ENCODE measurements around the gene DMD. TPM values are rescaled to one million over a fixed set of nuclear protein-coding genes. Genes with fewer than 3 reads are reported as not detected.

The DMD gene
- total and polyA plus RNA-seq, 4 donors = 3.9 to 73.8 (median 11.2) TPM

- Histone ChIP-seq H3K4me1 (ENCODE audit: control insufficient read depth in 5 of 5, insufficient read depth in 5 of 5, low read length in 5 of 5) (peaks cover 0 to 3% (median 0%) of the 10 kb centered on the region in 5 donors), H3K9ac (ENCODE audit: insufficient read depth in 1 of 2, low read length in 2 of 2) (no peak overlapping the region), H3K36me3 (ENCODE audit: control insufficient read depth in 4 of 4, insufficient read depth in 4 of 4, low read length in 4 of 4) (no peaks in the 10 kb centered on the region), H3K27me3 (ENCODE audit: control insufficient read depth in 3 of 3, insufficient read depth in 3 of 3, low read length in 2 of 3) (peaks cover 0 to 5% (median 0%) of the 10 kb centered on the region in 3 donors), H3K27ac (ENCODE audit: low read depth in 1 of 2, low read length in 1 of 2) (no peak overlapping the region), H3K9me3 (ENCODE audit: control insufficient read depth in 4 of 4, insufficient read depth in 3 of 4, low read length in 3 of 4) (no peaks in the 10 kb centered on the region), H3K4me3 (no peak overlapping the region)
- ATAC-seq (ENCODE audit: insufficient read depth, low FRiP score) = no peak
- TF ChIP-seq CTCF (IDR thresholded peaks at IDR 0.05; ENCODE audit: control extremely low read depth, extremely low read depth) = no peak
- WGBS, 2 donors = 55 to 73% methylated on average over 4 of the region's 4 CpGs
- DNase-seq = no peak
Observed at GRCh38 chrX:31287861-31288260, 1923.5 kb downstream of the DMD start.

- no peak for TF ChIP-seq CTCF (IDR thresholded peaks at IDR 0.05; ENCODE audit: control extremely low read depth, extremely low read depth)
- no peak overlapping the region for H3K9ac ChIP-seq (ENCODE audit: insufficient read depth in 1 of 2, low read length in 2 of 2)
Observed at GRCh38 chrX:31280580-31280979, 1930.8 kb downstream of the DMD start.

GRCh38 chrX:31279359-31279758 lies 1932.0 kb downstream of the DMD start:
- no peak for ATAC-seq (ENCODE audit: insufficient read depth, low FRiP score)
- Histone ChIP-seq H3K4me3 (no peak overlapping the region), H3K4me1 (ENCODE audit: control insufficient read depth in 5 of 5, insufficient read depth in 5 of 5, low read length in 5 of 5) (no peaks in the 10 kb centered on the region), H3K27me3 (ENCODE audit: control insufficient read depth in 3 of 3, insufficient read depth in 3 of 3, low read length in 2 of 3) (peaks cover 0 to 7% (median 0%) of the 10 kb centered on the region in 3 donors), H3K36me3 (ENCODE audit: control insufficient read depth in 4 of 4, insufficient read depth in 4 of 4, low read length in 4 of 4) (no peaks in the 10 kb centered on the region), H3K9me3 (ENCODE audit: control insufficient read depth in 4 of 4, insufficient read depth in 3 of 4, low read length in 3 of 4) (no peaks in the 10 kb centered on the region), H3K9ac (ENCODE audit: insufficient read depth in 1 of 2, low read length in 2 of 2) (no peak overlapping the region), H3K27ac (ENCODE audit: low read depth in 1 of 2, low read length in 1 of 2) (no peak overlapping the region)
- WGBS, 2 donors = 82 to 97% methylated on average over 2 of the region's 2 CpGs
- no peak for DNase-seq
- TF ChIP-seq CTCF (IDR thresholded peaks at IDR 0.05; ENCODE audit: control extremely low read depth, extremely low read depth) = no peak

More at GRCh38 chrX:31280580-31280979, 1930.8 kb downstream of the DMD start:
- H3K27me3 ChIP-seq (ENCODE audit: control insufficient read depth in 3 of 3, insufficient read depth in 3 of 3, low read length in 2 of 3) = peaks cover 0 to 7% (median 0%) of the 10 kb centered on the region in 3 donors
- no peaks in the 10 kb centered on the region for H3K36me3 ChIP-seq (ENCODE audit: control insufficient read depth in 4 of 4, insufficient read depth in 4 of 4, low read length in 4 of 4)
- H3K27ac ChIP-seq (ENCODE audit: low read depth in 1 of 2, low read length in 1 of 2) = no peak overlapping the region
- no peak for DNase-seq
- 64 to 81% methylated on average over 4 of the region's 4 CpGs for WGBS, 2 donors
- no peak for ATAC-seq (ENCODE audit: insufficient read depth, low FRiP score)
- no peak overlapping the region for H3K4me3 ChIP-seq
- no peaks in the 10 kb centered on the region for H3K9me3 ChIP-seq (ENCODE audit: control insufficient read depth in 4 of 4, insufficient read depth in 3 of 4, low read length in 3 of 4)
- no peaks in the 10 kb centered on the region for H3K4me1 ChIP-seq (ENCODE audit: control insufficient read depth in 5 of 5, insufficient read depth in 5 of 5, low read length in 5 of 5)

- no peak for TF ChIP-seq CTCF (IDR thresholded peaks at IDR 0.05; ENCODE audit: control extremely low read depth, extremely low read depth)
- WGBS, 2 donors = 51 to 62% methylated on average over 4 of the region's 4 CpGs
- Histone ChIP-seq H3K9ac (ENCODE audit: insufficient read depth in 1 of 2, low read length in 2 of 2) (no peak overlapping the region), H3K9me3 (ENCODE audit: control insufficient read depth in 4 of 4, insufficient read depth in 3 of 4, low read length in 3 of 4) (no peaks in the 10 kb centered on the region), H3K36me3 (ENCODE audit: control insufficient read depth in 4 of 4, insufficient read depth in 4 of 4, low read length in 4 of 4) (no peaks in the 10 kb centered on the region), H3K4me1 (ENCODE audit: control insufficient read depth in 5 of 5, insufficient read depth in 5 of 5, low read length in 5 of 5) (peaks cover 0 to 5% (median 0%) of the 10 kb centered on the region in 5 donors), H3K27me3 (ENCODE audit: control insufficient read depth in 3 of 3, insufficient read depth in 3 of 3, low read length in 2 of 3) (peaks cover 0 to 12% (median 5%) of the 10 kb centered on the region in 3 donors), H3K27ac (ENCODE audit: low read depth in 1 of 2, low read length in 1 of 2) (no peak overlapping the region), H3K4me3 (no peak overlapping the region)
- DNase-seq (no peak), ATAC-seq (ENCODE audit: insufficient read depth, low FRiP score) (no peak)
Observed at GRCh38 chrX:31272472-31272775, 1938.9 kb downstream of the DMD start.

Data from lung (tissue), 12 donors.